H1 (cell line): ENCODE results near the gene CNPY3. TPM values are rescaled to one million over a fixed set of nuclear protein-coding genes. Genes with fewer than 3 reads are reported as not detected.

Experiments
- CTCF ChIA-PET: fragments of 300-600 bp; sonication (Branson Sonifier 250); formaldehyde crosslinking; loops from one replicate; lab custom pipeline; 2021; ENCODE audit not compliant: partially characterized antibody; lab: Charles Lee
- POLR2A ChIA-PET: fragments of 300-600 bp; sonication (Branson Sonifier 250); formaldehyde crosslinking; loops from one replicate; lab custom pipeline; 2021; ENCODE audit warnings: inconsistent platforms; ENCODE audit not compliant: partially characterized antibody; lab: Charles Lee
- DNase-seq, 2 experiments: peaks; one replicate each; pipeline versions ENCODE4 v3.0.0 to v3.0.0-alpha.2; 2010 to 2022; ENCODE audit warnings: low spot score in 2 of 2, low read depth in 1 of 2, mixed read lengths in 1 of 2
- FAIRE-seq: peaks from 2 replicates; lab custom pipeline; 2011; peaks lifted over from hg19 to GRCh38; lab: Jason Lieb, UNC
- H2AFZ ChIP-seq: 2 replicates; pipeline ENCODE4 v1.8.1; 2012; ENCODE audit warnings: low read length, inconsistent platforms
- H2AK5ac ChIP-seq: 2 replicates; pipeline ENCODE4 v1.6.1; 2013; ENCODE audit warnings: low read depth, low read length
- H2BK120ac ChIP-seq: replicated peaks from 2 replicates; pipeline ENCODE3; 2013; ENCODE audit warnings: low read depth, low read length, inconsistent platforms
- H2BK12ac ChIP-seq: 2 replicates; pipeline ENCODE4 v1.6.1; 2013; ENCODE audit warnings: low read depth, low read length
- H2BK15ac ChIP-seq: 2 replicates; pipeline ENCODE4 v1.6.1; 2013; ENCODE audit warnings: low read length
- H2BK20ac ChIP-seq: 2 replicates; pipeline ENCODE4 v1.6.1; 2013; ENCODE audit warnings: low read length
- H2BK5ac ChIP-seq: 2 replicates; pipeline ENCODE4 v1.6.1; 2013; ENCODE audit warnings: low read depth, low read length
- H3K14ac ChIP-seq: 2 replicates; pipeline ENCODE4 v1.6.1; 2013; ENCODE audit warnings: inconsistent platforms; ENCODE audit not compliant: insufficient read length
- H3K18ac ChIP-seq: 2 replicates; pipeline ENCODE4 v1.6.1; 2013; ENCODE audit warnings: low read length; ENCODE audit errors: extremely low read depth
- H3K23ac ChIP-seq: 2 replicates; pipeline ENCODE4 v1.6.1; 2013; ENCODE audit warnings: inconsistent platforms; ENCODE audit not compliant: insufficient read length
- H3K23me2 ChIP-seq: 2 replicates; pipeline ENCODE4 v1.6.1; 2013; ENCODE audit warnings: low read depth, low read length
- H3K27ac ChIP-seq: 2 replicates; pipeline ENCODE4 v1.6.1; 2011; ENCODE audit warnings: low read depth, low read length, inconsistent platforms
- H3K27me3 ChIP-seq, 4 experiments: replicated peaks in 1 of 4; 1 replicate in 1 of 4; 2 replicates in 3 of 4; pipeline versions ENCODE4 v1.6.1 to v1.8.1; 2011 to 2013; ENCODE audit warnings: low read length in 3 of 4, mild to moderate bottlenecking in 3 of 4, inconsistent platforms in 2 of 4, mixed read lengths in 2 of 4, moderate library complexity in 1 of 4; ENCODE audit not compliant: control insufficient read depth in 3 of 4, insufficient read depth in 3 of 4; ENCODE audit errors: extremely low read depth in 1 of 4
- H3K36me3 ChIP-seq, 4 experiments: 2 replicates each; pipeline versions ENCODE4 v1.6.1 to v1.8.1; 2011 to 2013; ENCODE audit warnings: mild to moderate bottlenecking in 4 of 4, low read length in 3 of 4, moderate library complexity in 2 of 4, control low read depth in 1 of 4, inconsistent platforms in 1 of 4; ENCODE audit not compliant: insufficient read depth in 4 of 4, control insufficient read depth in 2 of 4
- H3K4ac ChIP-seq: replicated peaks from 2 replicates; pipeline ENCODE3; 2013; ENCODE audit warnings: low read length, low read depth, mixed read lengths, inconsistent platforms; ENCODE audit not compliant: insufficient read length
- H3K4me1 ChIP-seq, 4 experiments: replicated peaks in 1 of 4; 1 replicate in 1 of 4; 2 replicates in 3 of 4; pipeline versions ENCODE4 v1.6.1 to v1.8.1; 2011 to 2013; ENCODE audit warnings: low read length in 3 of 4, inconsistent platforms in 2 of 4, mixed read lengths in 1 of 4; ENCODE audit not compliant: insufficient read depth in 4 of 4, control insufficient read depth in 3 of 4
- H3K4me2 ChIP-seq, 2 experiments: 2 replicates each; pipeline versions ENCODE4 v1.6.1 to v1.8.1; 2011 to 2013; ENCODE audit warnings: low read depth in 2 of 2, low read length in 2 of 2, control low read depth in 1 of 2, inconsistent platforms in 1 of 2, mild to moderate bottlenecking in 1 of 2; ENCODE audit not compliant: insufficient read depth in 1 of 2
- H3K4me3 ChIP-seq, 4 experiments: fragments of 200-600, 300-600 bp in 1 of 4; sonication (generic), shearing (Covaris generic), sonication (Bioruptor Twin) in 1 of 4; 2 replicates each; pipeline versions ENCODE4 v1.5.1 to v1.8.1; 2011 to 2016; ENCODE audit warnings: low read length in 4 of 4, low read depth in 3 of 4, control low read depth in 2 of 4, inconsistent platforms in 2 of 4, mild to moderate bottlenecking in 2 of 4, mixed read lengths in 1 of 4, moderate library complexity in 1 of 4; ENCODE audit not compliant: insufficient read depth in 2 of 4; ENCODE audit errors: extremely low read depth in 1 of 4
- H3K56ac ChIP-seq: replicated peaks from 2 replicates; pipeline ENCODE3; 2013; ENCODE audit warnings: low read depth, mild to moderate bottlenecking, mixed read lengths, low read length, inconsistent platforms; ENCODE audit not compliant: insufficient read length
- H3K79me1 ChIP-seq: 2 replicates; pipeline ENCODE4 v1.6.1; 2013; ENCODE audit warnings: low read depth, low read length, control low read depth
- H3K79me2 ChIP-seq, 2 experiments: 2 replicates each; pipeline versions ENCODE4 v1.6.1 to v1.8.1; 2012 to 2013; ENCODE audit warnings: low read length in 2 of 2, mild to moderate bottlenecking in 2 of 2, inconsistent platforms in 1 of 2; ENCODE audit not compliant: insufficient read depth in 2 of 2, control insufficient read depth in 1 of 2
- H3K9ac ChIP-seq, 4 experiments: replicated peaks in 1 of 4; 1 replicate in 1 of 4; 2 replicates in 3 of 4; pipeline versions ENCODE4 v1.6.1 to v1.8.1; 2011 to 2013; ENCODE audit warnings: low read depth in 3 of 4, low read length in 3 of 4, control low read depth in 2 of 4, mild to moderate bottlenecking in 2 of 4, moderate library complexity in 2 of 4, inconsistent platforms in 1 of 4; ENCODE audit errors: extremely low read depth in 1 of 4
- H3K9me3 ChIP-seq, 2 experiments: 2 replicates each; pipeline versions ENCODE4 v1.6.1 to v1.8.1; 2012 to 2013; ENCODE audit warnings: mild to moderate bottlenecking in 2 of 2, moderate library complexity in 2 of 2, control low read depth in 1 of 2, inconsistent platforms in 1 of 2, low read depth in 1 of 2, low read length in 1 of 2, mixed read lengths in 1 of 2; ENCODE audit not compliant: insufficient read depth in 2 of 2
- H4K20me1 ChIP-seq, 2 experiments: replicated peaks in 1 of 2; 2 replicates each; pipeline versions ENCODE3 to v1.8.1; 2011 to 2013; ENCODE audit warnings: inconsistent platforms in 2 of 2, low read length in 2 of 2, mild to moderate bottlenecking in 1 of 2; ENCODE audit not compliant: insufficient read depth in 2 of 2, control insufficient read depth in 1 of 2
- H4K5ac ChIP-seq: 2 replicates; pipeline ENCODE4 v1.6.1; 2013; ENCODE audit warnings: low read length, low read depth, mixed read lengths, inconsistent platforms; ENCODE audit not compliant: insufficient read length
- H4K8ac ChIP-seq: 2 replicates; pipeline ENCODE4 v1.8.0; 2013; ENCODE audit warnings: mild to moderate bottlenecking, moderate library complexity, low read length, inconsistent platforms; ENCODE audit not compliant: insufficient read depth; ENCODE audit errors: extremely low read depth
- H4K91ac ChIP-seq: replicated peaks from 2 replicates; pipeline ENCODE3; 2013; ENCODE audit warnings: low read length, mixed read lengths, inconsistent platforms; ENCODE audit not compliant: insufficient read length
- BACH1 ChIP-seq: IDR thresholded peaks from 2 replicates; pipeline ENCODE4 v1.6.1; 2012; ENCODE audit warnings: low read length, improper control_type of control experiment
- CREB1 ChIP-seq: IDR thresholded peaks from 2 replicates; pipeline ENCODE4 v1.6.1; 2012; ENCODE audit warnings: inconsistent platforms
- CTBP2 ChIP-seq: IDR thresholded peaks from 2 replicates; pipeline ENCODE4 v1.7.0; 2011; ENCODE audit warnings: borderline replicate concordance, mild to moderate bottlenecking, moderate library complexity, mixed read lengths, low read length; ENCODE audit not compliant: insufficient read depth, insufficient read length
- EP300 ChIP-seq, 2 experiments: IDR thresholded peaks; 1 replicate in 1 of 2; 2 replicates in 1 of 2; pipeline ENCODE4 v1.6.1; 2011 to 2012; ENCODE audit warnings: low read depth in 2 of 2, low read length in 2 of 2, mild to moderate bottlenecking in 2 of 2, borderline replicate concordance in 1 of 2, inconsistent platforms in 1 of 2, moderate library complexity in 1 of 2
- GABPA ChIP-seq: IDR thresholded peaks from 2 replicates; pipeline ENCODE4 v1.6.1; 2011; ENCODE audit warnings: mild to moderate bottlenecking, low read length, moderate library complexity, borderline replicate concordance; ENCODE audit not compliant: insufficient read depth
- KDM1A ChIP-seq: fragments of 200-600, 300-600 bp; sonication (generic); IDR thresholded peaks from 2 replicates; pipeline ENCODE4 v1.7.1; 2016; ENCODE audit warnings: mild to moderate bottlenecking, low read length, borderline replicate concordance
- POU5F1 ChIP-seq: IDR thresholded peaks from 2 replicates; pipeline ENCODE4 v1.6.1; 2011; ENCODE audit warnings: low read depth, mild to moderate bottlenecking, low read length, moderate library complexity
- RAD21 ChIP-seq, 2 experiments: IDR thresholded peaks in 1 of 2; conservative IDR thresholded peaks in 1 of 2; 2 replicates each; pipeline ENCODE4 v1.6.1; 2011; ENCODE audit warnings: low read depth in 2 of 2, low read length in 2 of 2, improper control_type of control experiment in 1 of 2, inconsistent platforms in 1 of 2, mild to moderate bottlenecking in 1 of 2, moderate library complexity in 1 of 2
- RNF2 ChIP-seq: fragments of 200-900, 300-1000 bp; sonication (generic); IDR thresholded peaks from 2 replicates; pipeline ENCODE4 v1.7.1; 2016; ENCODE audit warnings: borderline replicate concordance, low read depth, mild to moderate bottlenecking, antibody characterized with exemption, low read length; ENCODE audit not compliant: poor library complexity, severe bottlenecking; ENCODE audit errors: missing control alignments
- SAP30 ChIP-seq: fragments of 300-600 bp; sonication (generic); IDR thresholded peaks from 2 replicates; pipeline ENCODE4 v1.7.1; 2012; ENCODE audit warnings: low read length, moderate library complexity, mild to moderate bottlenecking, inconsistent platforms; ENCODE audit not compliant: insufficient read depth, insufficient replicate concordance
- SRF ChIP-seq: IDR thresholded peaks from 2 replicates; pipeline ENCODE4 v1.6.1; 2011; ENCODE audit warnings: mild to moderate bottlenecking, low read depth, low read length, moderate library complexity
- TAF1 ChIP-seq: IDR thresholded peaks from 2 replicates; pipeline ENCODE4 v1.6.1; 2011; ENCODE audit warnings: mild to moderate bottlenecking, low read depth, low read length
- TBP ChIP-seq: IDR thresholded peaks from 2 replicates; pipeline ENCODE4 v1.6.1; 2011; ENCODE audit warnings: low read depth, low read length, improper control_type of control experiment
- WGBS, 2 experiments: shearing (Covaris generic) in 1 of 2; methylation state at CpG; one replicate each; pipeline versions ENCODE4 v1.1.6 to v1.1.7; 2013 to 2015; ENCODE audit warnings: low lambda C conversion rate in 2 of 2, mixed read lengths in 2 of 2, inconsistent platforms in 1 of 2, low coverage in 1 of 2, missing lambda C conversion rate in 1 of 2; ENCODE audit not compliant: insufficient replicate concordance in 2 of 2, insufficient coverage in 1 of 2, insufficient read length in 1 of 2; ENCODE audit errors: extremely low coverage in 1 of 2, missing lambda C conversion rate in 1 of 2; 5-methylcytosine and 5-hydroxymethylcytosine counted together
- polyA plus RNA-seq, 7 experiments: library from polyadenylated mRNA; depleted of rRNA in 3 of 7; stranded (reverse) in 5 of 7; unstranded in 2 of 7; fragments of >200 nt in 5 of 7; fragments of 200-250 nt in 2 of 7; gene quantifications; 1 replicate in 5 of 7; 2 replicates in 1 of 7; 4 replicates in 1 of 7; pipeline versions ENCODE4 v1.2.1 to v1.2.3, GENCODE V29; 2011 to 2013; ENCODE audit warnings: missing spikeins in 2 of 7, mixed read lengths in 2 of 7
- total RNA-seq: library from RNA; stranded (reverse); fragmentation: NEBNext Ultra II Directional; extraction: Animal tissue kit (Norgen Biotek cat#: 25700); gene quantifications from 2 replicates; pipeline ENCODE4 v1.2.1, GENCODE V29; 2021

The CNPY3 gene
- total and polyA plus RNA-seq, 2 of the 8 experiments (the other 6 are each of a cell fraction or from before 2014, with no cell fraction given): 49.6 to 64.5 TPM

DNA sequence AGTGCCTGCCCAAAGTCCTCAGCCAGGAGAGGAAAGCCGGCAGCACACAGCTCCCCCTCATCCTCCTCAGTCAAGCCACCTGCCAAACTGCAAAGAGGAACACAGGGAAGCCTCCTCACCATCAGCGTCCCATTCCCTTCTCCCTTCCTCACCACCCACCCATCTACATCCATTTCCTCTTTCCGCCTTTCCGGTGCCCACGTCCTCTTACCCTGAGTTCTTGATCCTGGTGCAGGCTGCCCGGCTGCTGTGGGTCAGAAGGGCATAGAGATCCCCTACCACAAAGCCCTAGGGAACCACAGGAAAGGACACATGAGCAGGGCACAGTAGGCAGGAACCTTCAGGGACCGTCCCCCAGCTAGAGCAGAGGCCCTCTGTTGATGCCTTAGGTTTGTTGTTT, 37.3 kb downstream of the CNPY3 start:
- POLR2A ChIA-PET: interaction anchor here (3.1 to 4.4 kb wide), 2 partner anchors 8 to 13 kb away, joined by 13 to 27 read pairs; partner anchors contain the start of gene PEX6
- Histone ChIP-seq H2BK12ac (no peak overlapping the region), H3K9ac (no peak overlapping the region), H3K4me1 (peaks cover 0 to 10% (median 4%) of the 10 kb centered on the region in 4 experiments; a peak in 5 of 7 replicates), H3K27ac (no peak overlapping the region), H3K36me3 (peaks cover 0 to 2% (median 0%) of the 10 kb centered on the region in 4 experiments; a peak in 1 of 8 replicates), H3K4me3 (no peak overlapping the region), H2BK5ac (no peak overlapping the region), H3K23ac (no peak overlapping the region), H2BK20ac (no peak overlapping the region), H4K8ac (no peak overlapping the region), H3K23me2 (no peaks in the 10 kb centered on the region), H3K27me3 (no peaks in the 10 kb centered on the region), H3K4ac (no peak overlapping the region), H3K9me3 (no peaks in the 10 kb centered on the region), H2AK5ac (no peak overlapping the region), H3K4me2 (no peak overlapping the region), H4K5ac (no peak overlapping the region), H3K79me2 (no peaks in the 10 kb centered on the region), H3K14ac (no peak overlapping the region), H3K56ac (no peak overlapping the region), H4K20me1 (peaks cover 0 to 2% of the 10 kb centered on the region in 2 experiments), H2BK120ac (no peak overlapping the region), H3K18ac (no peak overlapping the region), H2BK15ac (no peak overlapping the region), H3K79me1 (no peaks in the 10 kb centered on the region; the same call in 1 of the 2 replicates), H4K91ac (no peak overlapping the region), H2AFZ (no peak overlapping the region)
- no peak for DNase-seq
- no peak for FAIRE-seq
- CTCF ChIA-PET: interaction anchor here (1.1 to 3.9 kb wide), 7 partner anchors 13 to 177 kb away, joined by 3 to 33 read pairs (median 7); partner anchors contain the start of genes CUL7 and PEX6
- 92% methylated on average over 7 of the region's 7 CpGs; no CpG with 5 or more reads in 1 of the 2 experiments for WGBS, 2 experiments
- TF ChIP-seq RNF2 (no peak), EP300 (IDR thresholded peaks at IDR 0.05; ENCODE audit: borderline replicate concordance in 1 of 2, low read depth in 2 of 2, low read length in 2 of 2) (no peak), TAF1 (no peak), SAP30 (no peak), RAD21 (IDR thresholded peaks at IDR 0.05 in 1 of 2, conservative IDR thresholded peaks at IDR 0.05 in 1 of 2; ENCODE audit: low read depth in 2 of 2, low read length in 2 of 2) (no peak), SRF (no peak), CREB1 (no peak), GABPA (no peak), BACH1 (no peak), CTBP2 (no peak), POU5F1 (no peak), TBP (no peak), KDM1A (no peak)
